GM12892 (cell line): ENCODE results near the gene PLCH1.

Experiments used
- DNase-seq: peaks from one replicate; pipeline ENCODE4 v3.0.0; 2011; ENCODE audit not compliant: insufficient read length
- FAIRE-seq: peaks from 2 replicates; lab custom pipeline; 2011; peaks lifted over from hg19 to GRCh38; lab: Jason Lieb, UNC
- POLR2A ChIP-seq: IDR thresholded peaks from 2 replicates; pipeline ENCODE4 v1.6.1; 2011; ENCODE audit warnings: low read depth, low read length, control low read depth
- POLR2AphosphoS5 ChIP-seq: IDR thresholded peaks from 2 replicates; pipeline ENCODE4 v1.6.1; 2011; ENCODE audit warnings: low read depth, low read length, control low read depth
- TAF1 ChIP-seq: IDR thresholded peaks from 2 replicates; pipeline ENCODE4 v1.6.1; 2011; ENCODE audit warnings: low read depth, mild to moderate bottlenecking, control low read depth, low read length, borderline replicate concordance

Gene PLCH1

DNA sequence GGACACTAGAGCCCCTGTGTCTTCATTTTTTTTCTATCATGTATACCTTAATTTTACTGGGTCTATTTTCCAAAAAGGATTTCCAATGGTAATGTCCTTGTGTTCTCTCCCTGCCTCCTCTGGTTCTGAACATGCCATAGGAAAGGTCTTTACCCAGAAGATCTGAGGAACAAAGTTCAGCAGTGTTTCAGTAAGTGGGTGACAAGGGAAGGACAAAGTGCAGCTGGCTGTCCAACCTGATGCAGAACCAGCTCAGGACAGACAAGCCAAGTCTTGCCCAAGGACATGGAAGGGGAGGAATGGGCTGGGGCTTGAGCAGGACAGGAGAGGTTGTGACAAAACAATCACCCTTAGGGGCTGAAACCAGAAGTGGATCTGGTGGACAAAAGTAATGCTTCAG, 390.2 kb downstream of the PLCH1 start:
- FAIRE-seq (no peak), DNase-seq (no peak)
- TF ChIP-seq POLR2AphosphoS5 (no peak), TAF1 (no peak), POLR2A (no peak)

DNA sequence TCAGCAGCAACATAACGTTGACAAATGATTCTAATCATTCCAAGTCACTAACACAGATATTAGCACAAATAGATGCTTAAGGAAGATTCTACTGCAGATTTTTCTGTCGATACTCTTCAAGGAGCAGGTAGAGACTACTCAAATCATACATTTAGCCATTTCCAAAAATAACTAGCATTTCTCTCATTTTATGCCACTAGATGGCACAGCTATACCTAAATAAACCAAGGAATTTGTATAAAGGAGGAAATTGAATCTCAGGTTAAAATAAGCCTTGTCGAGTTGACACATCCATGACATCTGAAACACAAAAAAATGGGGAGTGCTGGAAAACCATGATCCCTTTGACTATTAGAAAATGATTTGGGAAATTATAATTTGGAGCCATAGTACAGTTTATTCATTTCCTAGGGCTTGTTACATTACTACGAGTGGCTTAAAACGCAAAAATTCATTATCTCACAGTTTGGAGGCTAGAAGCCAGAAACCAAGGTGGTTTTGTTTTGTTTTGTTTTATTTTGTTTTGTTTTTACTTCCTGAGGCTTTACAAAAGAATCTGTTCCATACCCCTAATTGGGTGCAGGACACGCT, 391.9 kb downstream of the PLCH1 start:
- no peak for TF ChIP-seq TAF1
- TF ChIP-seq POLR2A = no peak
- no peak for TF ChIP-seq POLR2AphosphoS5
- DNase-seq = no peak
- no peak for FAIRE-seq

GRCh38 chr3:155350571-155350970, 394.3 kb downstream of the PLCH1 start:
- no peak for FAIRE-seq
- no peak for DNase-seq
- TF ChIP-seq POLR2A = no peak

DNA sequence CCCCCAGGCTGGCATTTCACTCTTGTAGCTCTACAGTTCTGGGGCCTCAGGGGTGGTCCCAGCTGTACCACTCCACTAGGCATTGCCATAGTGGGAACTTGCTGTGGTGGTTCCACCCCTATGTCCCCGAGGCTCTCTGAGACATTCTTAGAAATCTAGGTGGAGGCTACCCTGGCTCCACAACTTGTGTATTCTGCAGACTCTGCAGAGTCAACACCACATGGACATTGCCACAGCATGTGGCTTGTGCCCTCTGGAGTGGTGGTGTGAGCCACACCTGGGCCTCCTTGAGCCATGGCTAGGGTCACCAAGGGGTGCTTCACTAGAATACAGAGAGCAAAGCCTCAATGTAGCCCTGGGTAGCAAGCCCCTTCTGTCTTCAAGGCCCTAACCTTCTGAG, 397.0 kb downstream of the PLCH1 start:
- FAIRE-seq = no peak
- TF ChIP-seq TAF1 (no peak), POLR2A (no peak), POLR2AphosphoS5 (no peak)

DNA sequence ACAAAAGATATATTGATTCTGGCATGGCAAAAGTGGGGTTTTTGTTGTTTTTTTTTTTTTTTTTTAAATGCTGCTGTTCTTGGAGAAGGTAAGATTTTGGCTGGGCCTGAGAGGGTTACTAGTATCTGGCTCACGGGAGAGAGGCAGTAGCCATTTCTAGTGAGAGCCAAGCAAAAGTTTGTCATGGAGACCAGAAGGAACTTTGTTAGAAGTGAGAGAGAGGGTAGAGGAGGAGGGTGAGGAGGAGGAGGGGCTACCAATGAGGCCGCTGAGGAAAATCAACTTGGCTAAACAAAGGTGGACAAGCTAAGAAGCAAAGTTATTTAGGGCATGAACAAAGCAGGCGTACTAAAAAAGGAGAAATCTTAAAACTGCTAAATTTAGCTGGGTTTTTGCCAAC, 402.5 kb downstream of the PLCH1 start:
- no peak for FAIRE-seq
- no peak for DNase-seq
- no peak for TF ChIP-seq POLR2AphosphoS5
- TF ChIP-seq TAF1 = no peak
- TF ChIP-seq POLR2A = no peak

More for the DNA sequence above, 397.0 kb downstream of the PLCH1 start:
- no peak for DNase-seq

- FAIRE-seq (no peak), DNase-seq (no peak)
- no peak for TF ChIP-seq POLR2A
- TF ChIP-seq POLR2AphosphoS5 = no peak
- TF ChIP-seq TAF1 = no peak
These were observed 405.8 kb downstream of the PLCH1 start for GRCh38 chr3:155339052-155339451.

- no peak for TF ChIP-seq POLR2A
- TF ChIP-seq TAF1 = no peak
- no peak for TF ChIP-seq POLR2AphosphoS5
- FAIRE-seq = peak; percentile 85
These were observed 409.0 kb downstream of the PLCH1 start for GRCh38 chr3:155335724-155336354.

DNA sequence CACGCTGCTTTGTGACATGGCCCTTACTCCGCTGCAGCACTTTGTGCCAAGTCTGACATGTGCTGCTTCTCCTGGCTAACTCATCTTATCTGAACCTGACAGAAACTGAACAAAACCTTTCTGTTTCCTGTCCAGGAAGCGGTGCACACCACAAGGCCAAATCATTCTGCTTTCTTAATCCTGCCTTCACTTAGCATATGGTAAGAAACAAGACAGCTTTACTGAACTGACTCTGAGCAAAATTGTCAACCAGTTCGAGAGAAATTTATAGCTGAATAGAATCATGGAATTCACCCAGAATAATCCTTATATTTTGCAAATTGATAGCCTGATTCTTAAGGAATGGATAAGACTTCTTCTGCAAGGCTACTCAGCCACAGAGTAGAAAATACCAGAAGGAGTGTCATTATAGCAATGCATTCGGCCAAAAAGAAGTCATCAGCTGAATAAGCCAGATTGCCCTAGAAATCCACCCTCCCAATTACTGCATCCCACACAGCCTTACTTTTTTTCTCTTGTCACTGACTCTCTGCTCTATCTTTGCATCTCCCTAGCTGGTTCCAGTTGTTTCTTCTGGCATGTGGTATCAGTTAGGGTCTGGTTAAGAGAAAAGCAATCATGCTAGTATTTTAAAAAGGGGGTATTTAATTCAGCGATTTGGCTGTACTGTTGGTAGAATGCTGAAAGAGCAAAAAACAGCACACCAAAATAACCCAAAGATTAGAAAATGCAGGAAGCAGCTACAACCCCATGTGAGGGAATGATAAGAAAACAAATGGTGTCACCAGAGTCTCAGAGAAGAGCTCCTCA, 409.8 kb downstream of the PLCH1 start:
- peak; percentile 2 for DNase-seq
- TF ChIP-seq TAF1 (no peak), POLR2A (no peak), POLR2AphosphoS5 (no peak)
- peak; percentile 88 for FAIRE-seq

More at GRCh38 chr3:155335724-155336354, 409.0 kb downstream of the PLCH1 start:
- DNase-seq = no peak

DNA sequence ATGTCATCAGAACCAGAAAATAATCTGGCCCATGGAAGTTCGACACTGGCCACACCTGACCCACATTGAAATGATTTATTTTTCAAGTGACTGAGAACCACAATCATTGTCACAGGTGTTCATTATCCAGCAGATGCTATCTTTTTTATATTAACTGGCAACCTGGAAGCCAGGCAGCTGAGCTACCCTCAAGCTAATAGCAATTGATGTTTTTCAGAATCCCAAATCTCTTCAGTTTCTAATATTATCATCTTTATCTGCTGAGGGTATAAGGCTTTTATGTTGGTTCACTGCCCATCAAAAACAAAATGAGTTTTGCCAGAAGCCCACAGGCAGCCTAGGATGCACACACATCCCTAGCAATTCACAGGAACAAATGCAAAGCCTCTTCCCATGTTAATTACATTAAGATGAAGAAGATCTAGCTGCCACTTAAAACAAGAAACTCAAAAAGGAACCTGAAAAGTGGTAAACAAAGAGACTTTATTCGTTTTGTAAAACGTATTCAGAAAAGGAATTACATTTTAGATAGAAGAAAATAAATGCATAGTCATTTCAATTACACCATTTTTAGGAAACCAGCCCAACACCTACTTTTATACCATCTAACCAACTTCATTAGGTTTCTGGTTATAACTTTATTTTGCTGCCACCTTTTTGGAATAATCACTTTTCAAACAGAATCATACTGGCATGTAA, 410.5 kb downstream of the PLCH1 start:
- no peak for FAIRE-seq
- DNase-seq = no peak
- TF ChIP-seq TAF1 = no peak
- no peak for TF ChIP-seq POLR2AphosphoS5
- no peak for TF ChIP-seq POLR2A

GRCh38 chr3:155332716-155333115, 412.2 kb downstream of the PLCH1 start:
- DNase-seq (no peak), FAIRE-seq (no peak)
- TF ChIP-seq POLR2A (no peak), POLR2AphosphoS5 (no peak), TAF1 (no peak)

- no peak for TF ChIP-seq POLR2A
- no peak for TF ChIP-seq POLR2AphosphoS5
- TF ChIP-seq TAF1 = no peak
- FAIRE-seq = no peak
- no peak for DNase-seq
These were observed 413.8 kb downstream of the PLCH1 start for GRCh38 chr3:155331078-155331477.
